Measurements from ENCODE around the gene GMPR2.

The GMPR2 gene

GRCh38 chr14:24255931-24256711 lies 23.4 kb downstream of the GMPR2 start:
- TF ChIP-seq REST (IDR thresholded peaks at IDR 0.05; ENCODE audit: low read depth) (no peak), EGR1 (IDR thresholded peaks at IDR 0.05) (no peak), EP300 (IDR thresholded peaks at IDR 0.05; ENCODE audit: borderline replicate concordance) (no peak), CEBPB (IDR thresholded peaks at IDR 0.05) (no peak), CREB1 (IDR thresholded peaks at IDR 0.05; ENCODE audit: low read depth) (no peak)

GRCh38 chr14:24256960-24257359 lies 24.2 kb downstream of the GMPR2 start:
- TF ChIP-seq FOXM1 (IDR thresholded peaks at IDR 0.05; ENCODE audit: borderline replicate concordance, low read depth) (no peak), USF1 (IDR thresholded peaks at IDR 0.05) (no peak), TCF12 (IDR thresholded peaks at IDR 0.05; ENCODE audit: low read depth) (no peak), RAD21 (IDR thresholded peaks at IDR 0.05; ENCODE audit: low read depth) (no peak), EP300 (IDR thresholded peaks at IDR 0.05; ENCODE audit: borderline replicate concordance) (no peak), EGR1 (IDR thresholded peaks at IDR 0.05) (no peak), NFIC (IDR thresholded peaks at IDR 0.05) (no peak)

GRCh38 chr14:24258119-24258518 lies 25.4 kb downstream of the GMPR2 start:
- TF ChIP-seq YY1 (IDR thresholded peaks at IDR 0.05; ENCODE audit: low read depth) (no peak), REST (IDR thresholded peaks at IDR 0.05; ENCODE audit: low read depth) (no peak), CEBPB (IDR thresholded peaks at IDR 0.05) (no peak)

- TF ChIP-seq TAF1 (IDR thresholded peaks at IDR 0.05; ENCODE audit: low read depth) (no peak), FOXM1 (IDR thresholded peaks at IDR 0.05; ENCODE audit: borderline replicate concordance, low read depth) (no peak), EP300 (IDR thresholded peaks at IDR 0.05; ENCODE audit: borderline replicate concordance) (no peak), TEAD4 (IDR thresholded peaks at IDR 0.05) (no peak), REST (IDR thresholded peaks at IDR 0.05; ENCODE audit: low read depth) (no peak), CEBPB (IDR thresholded peaks at IDR 0.05) (no peak), ZBTB7A (IDR thresholded peaks at IDR 0.05; ENCODE audit: low read depth) (no peak), NFIC (IDR thresholded peaks at IDR 0.05) (no peak)
These were observed 26.0 kb downstream of the GMPR2 start for GRCh38 chr14:24258548-24259265.

- TF ChIP-seq EP300 (IDR thresholded peaks at IDR 0.05; ENCODE audit: borderline replicate concordance) (no peak), REST (IDR thresholded peaks at IDR 0.05; ENCODE audit: low read depth) (no peak), TEAD4 (IDR thresholded peaks at IDR 0.05) (peak; percentile 89), FOXM1 (IDR thresholded peaks at IDR 0.05; ENCODE audit: borderline replicate concordance, low read depth) (no peak), EGR1 (IDR thresholded peaks at IDR 0.05) (no peak), ZBTB7A (IDR thresholded peaks at IDR 0.05; ENCODE audit: low read depth) (peak; percentile 93), NFIC (IDR thresholded peaks at IDR 0.05) (peak; percentile 80), TCF12 (IDR thresholded peaks at IDR 0.05; ENCODE audit: low read depth) (no peak), MAX (IDR thresholded peaks at IDR 0.05) (no peak)
These were observed 26.7 kb downstream of the GMPR2 start for GRCh38 chr14:24259282-24260025.
